SK-N-SH (cell line): ENCODE results near the gene TBL1X.

Experiments
- MEF2A ChIP-seq: IDR thresholded peaks from 2 replicates; pipeline ENCODE4 v1.4.0; 2012; ENCODE audit warnings: low read depth, borderline replicate concordance
- MXI1 ChIP-seq: IDR thresholded peaks from 2 replicates; pipeline ENCODE4 v1.6.1; 2012; ENCODE audit warnings: mild to moderate bottlenecking, low read depth, low read length, improper control_type of control experiment
- POLR2AphosphoS5 ChIP-seq: IDR thresholded peaks from 2 replicates; pipeline ENCODE4 v1.6.1; 2012; ENCODE audit warnings: low read depth, low read length
- RAD21 ChIP-seq: IDR thresholded peaks from 2 replicates; pipeline ENCODE4 v1.6.1; 2012; ENCODE audit warnings: mild to moderate bottlenecking, low read length
- TF ChIP-seq, protein P1 (sequence below): IDR thresholded peaks from 2 replicates; pipeline ENCODE4; 2012
- TF ChIP-seq, protein P2 (sequence below): fragments of 200-600 bp; sonication (generic); IDR thresholded peaks from 2 replicates; pipeline ENCODE4 v1.6.1; 2017; ENCODE audit warnings: antibody characterized with exemption, mild to moderate bottlenecking, moderate library complexity

DNA sequence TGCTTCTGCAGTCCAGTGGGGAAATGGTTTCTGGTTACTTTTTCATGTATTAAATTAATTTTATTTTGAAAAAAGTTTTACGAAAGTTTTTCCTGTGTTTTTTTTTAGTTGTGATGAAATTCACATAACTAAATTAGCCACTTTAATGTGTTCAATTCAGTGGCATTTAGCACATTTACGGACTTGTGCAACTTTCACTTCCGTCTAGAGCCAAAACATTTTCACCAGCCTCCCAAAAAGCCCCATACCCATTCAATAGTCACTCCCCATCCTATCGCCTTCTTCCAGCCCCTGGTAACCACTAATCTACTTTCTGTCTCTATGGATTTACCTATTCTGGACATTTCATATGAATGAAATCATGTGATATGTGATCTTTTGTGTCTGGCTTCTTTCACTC lies 22.8 kb upstream of the TBL1X start:
- TF ChIP-seq, protein P1, sequence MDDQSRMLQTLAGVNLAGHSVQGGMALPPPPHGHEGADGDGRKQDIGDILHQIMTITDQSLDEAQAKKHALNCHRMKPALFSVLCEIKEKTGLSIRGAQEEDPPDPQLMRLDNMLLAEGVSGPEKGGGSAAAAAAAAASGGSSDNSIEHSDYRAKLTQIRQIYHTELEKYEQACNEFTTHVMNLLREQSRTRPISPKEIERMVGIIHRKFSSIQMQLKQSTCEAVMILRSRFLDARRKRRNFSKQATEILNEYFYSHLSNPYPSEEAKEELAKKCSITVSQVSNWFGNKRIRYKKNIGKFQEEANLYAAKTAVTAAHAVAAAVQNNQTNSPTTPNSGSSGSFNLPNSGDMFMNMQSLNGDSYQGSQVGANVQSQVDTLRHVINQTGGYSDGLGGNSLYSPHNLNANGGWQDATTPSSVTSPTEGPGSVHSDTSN = no peak
- TF ChIP-seq, protein P2, sequence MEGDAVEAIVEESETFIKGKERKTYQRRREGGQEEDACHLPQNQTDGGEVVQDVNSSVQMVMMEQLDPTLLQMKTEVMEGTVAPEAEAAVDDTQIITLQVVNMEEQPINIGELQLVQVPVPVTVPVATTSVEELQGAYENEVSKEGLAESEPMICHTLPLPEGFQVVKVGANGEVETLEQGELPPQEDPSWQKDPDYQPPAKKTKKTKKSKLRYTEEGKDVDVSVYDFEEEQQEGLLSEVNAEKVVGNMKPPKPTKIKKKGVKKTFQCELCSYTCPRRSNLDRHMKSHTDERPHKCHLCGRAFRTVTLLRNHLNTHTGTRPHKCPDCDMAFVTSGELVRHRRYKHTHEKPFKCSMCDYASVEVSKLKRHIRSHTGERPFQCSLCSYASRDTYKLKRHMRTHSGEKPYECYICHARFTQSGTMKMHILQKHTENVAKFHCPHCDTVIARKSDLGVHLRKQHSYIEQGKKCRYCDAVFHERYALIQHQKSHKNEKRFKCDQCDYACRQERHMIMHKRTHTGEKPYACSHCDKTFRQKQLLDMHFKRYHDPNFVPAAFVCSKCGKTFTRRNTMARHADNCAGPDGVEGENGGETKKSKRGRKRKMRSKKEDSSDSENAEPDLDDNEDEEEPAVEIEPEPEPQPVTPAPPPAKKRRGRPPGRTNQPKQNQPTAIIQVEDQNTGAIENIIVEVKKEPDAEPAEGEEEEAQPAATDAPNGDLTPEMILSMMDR = no peak
- no peak for TF ChIP-seq POLR2AphosphoS5
- no peak for TF ChIP-seq MEF2A
- no peak for TF ChIP-seq MXI1
- TF ChIP-seq RAD21 = no peak
